ENCODE data around the gene DDX24. TPM values are rescaled to one million over a fixed set of nuclear protein-coding genes. Genes with fewer than 3 reads are reported as not detected.
A peak's percentile ranks its signal among the peaks of the same experiment; 100 is the strongest.

The DDX24 gene
- total RNA-seq, 2 experiments from 2014 or later = 81.5 to 172 TPM

GRCh38 chr14:94079891-94080620, 946 bp downstream of the DDX24 start:
- Histone ChIP-seq H3K4me3 (ENCODE audit: low read depth, low read length, poor library complexity, severe bottlenecking) (peak overlapping the region; percentile 91), H3K36me3 (ENCODE audit: insufficient read depth, low read length) (peaks cover 44% of the 10 kb centered on the region), H3K9me3 (ENCODE audit: low read length) (peaks cover 11% of the 10 kb centered on the region), H2AFZ (ENCODE audit: low read length) (peak overlapping the region; percentile 97; the same call in 1 of the 2 replicates), H3K9me2 (ENCODE audit: insufficient read depth, low read length) (peaks cover 5% of the 10 kb centered on the region; the same call in 1 of the 2 replicates), H3K27ac (ENCODE audit: low read depth, low read length, poor library complexity, severe bottlenecking) (peak overlapping the region; percentile 50), H3K4me1 (ENCODE audit: insufficient read depth, low read length, poor library complexity, severe bottlenecking) (peaks cover 38% of the 10 kb centered on the region), H4K20me1 (ENCODE audit: insufficient read depth, low read length) (peaks cover 12% of the 10 kb centered on the region; the same call in 1 of the 2 replicates), H3K4me2 (ENCODE audit: low read length) (peak overlapping the region; percentile 79), H3K79me2 (ENCODE audit: insufficient read depth, low read depth, low read length) (peaks cover 67% of the 10 kb centered on the region)
- no peak for TF ChIP-seq EZH2phosphoT487 (IDR thresholded peaks at IDR 0.05; ENCODE audit: borderline replicate concordance, low read depth, low read length)
- TF ChIP-seq, protein P1, sequence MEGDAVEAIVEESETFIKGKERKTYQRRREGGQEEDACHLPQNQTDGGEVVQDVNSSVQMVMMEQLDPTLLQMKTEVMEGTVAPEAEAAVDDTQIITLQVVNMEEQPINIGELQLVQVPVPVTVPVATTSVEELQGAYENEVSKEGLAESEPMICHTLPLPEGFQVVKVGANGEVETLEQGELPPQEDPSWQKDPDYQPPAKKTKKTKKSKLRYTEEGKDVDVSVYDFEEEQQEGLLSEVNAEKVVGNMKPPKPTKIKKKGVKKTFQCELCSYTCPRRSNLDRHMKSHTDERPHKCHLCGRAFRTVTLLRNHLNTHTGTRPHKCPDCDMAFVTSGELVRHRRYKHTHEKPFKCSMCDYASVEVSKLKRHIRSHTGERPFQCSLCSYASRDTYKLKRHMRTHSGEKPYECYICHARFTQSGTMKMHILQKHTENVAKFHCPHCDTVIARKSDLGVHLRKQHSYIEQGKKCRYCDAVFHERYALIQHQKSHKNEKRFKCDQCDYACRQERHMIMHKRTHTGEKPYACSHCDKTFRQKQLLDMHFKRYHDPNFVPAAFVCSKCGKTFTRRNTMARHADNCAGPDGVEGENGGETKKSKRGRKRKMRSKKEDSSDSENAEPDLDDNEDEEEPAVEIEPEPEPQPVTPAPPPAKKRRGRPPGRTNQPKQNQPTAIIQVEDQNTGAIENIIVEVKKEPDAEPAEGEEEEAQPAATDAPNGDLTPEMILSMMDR (conservative IDR thresholded peaks at IDR 0.05; ENCODE audit: low read length) = no peak
- intact Hi-C loops (cut with micrococcal nuclease; ENCODE audit: unreplicated experiment) = loop anchor here (2.0 to 5.0 kb wide), 2 partner anchors 47 to 57 kb away; partner anchors contain the start of gene IFI27L2
- POLR2A ChIA-PET = interaction anchor here (0.7 to 1.9 kb wide), 5 partner anchors 12 to 220 kb away, joined by 3 to 5 read pairs (median 4); no protein-coding TSS in a partner anchor
- CTCF ChIA-PET (ENCODE audit: unreplicated experiment) = no interaction called here
- DNase-seq (ENCODE audit: low spot score) = no peak
- no TSS peak for BruUV-seq (replicated peaks)

DNA sequence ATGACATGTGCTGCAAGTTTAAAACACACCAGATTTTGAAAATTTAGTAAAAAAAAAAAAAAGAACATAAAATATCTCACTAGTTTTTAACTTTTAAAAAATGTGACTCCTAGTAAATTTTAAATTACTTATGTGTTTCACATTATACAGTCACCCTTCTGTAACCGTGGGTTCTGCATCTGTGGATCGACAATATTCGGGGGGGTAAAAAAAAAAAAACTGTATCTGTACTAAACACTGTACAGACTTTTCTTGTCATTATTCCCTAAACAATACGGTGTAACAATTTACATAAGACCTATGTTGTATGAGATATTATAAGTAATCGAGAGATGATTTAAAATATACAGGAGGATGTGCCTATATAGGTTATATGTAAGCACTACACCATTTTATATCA, 3.2 kb downstream of the DDX24 start:
- H3K4me1 ChIP-seq (ENCODE audit: insufficient read depth, low read length, poor library complexity, severe bottlenecking) = peaks cover 38% of the 10 kb centered on the region
- TF ChIP-seq, protein P1 (conservative IDR thresholded peaks at IDR 0.05; ENCODE audit: low read length) = no peak
- TF ChIP-seq EZH2phosphoT487 (IDR thresholded peaks at IDR 0.05; ENCODE audit: borderline replicate concordance, low read depth, low read length) = no peak
- H3K9me3 ChIP-seq (ENCODE audit: low read length) = peaks cover 23% of the 10 kb centered on the region
- peaks cover 89% of the 10 kb centered on the region for H3K79me2 ChIP-seq (ENCODE audit: insufficient read depth, low read depth, low read length)
- no TSS peak for BruUV-seq (replicated peaks)
- peaks cover 55% of the 10 kb centered on the region for H3K36me3 ChIP-seq (ENCODE audit: insufficient read depth, low read length)
- peaks cover 2% of the 10 kb centered on the region; the same call in 1 of the 2 replicates for H3K9me2 ChIP-seq (ENCODE audit: insufficient read depth, low read length)
- ChIA-PET CTCF (ENCODE audit: unreplicated experiment) (no interaction called here), POLR2A (interaction anchor here (0.9 to 1.5 kb wide), 2 partner anchors 13 to 14 kb away, joined by 3 to 5 read pairs; no protein-coding TSS in a partner anchor)
- peak overlapping the region; percentile 33 for H3K4me3 ChIP-seq (ENCODE audit: low read depth, low read length, poor library complexity, severe bottlenecking)
- DNase-seq (ENCODE audit: low spot score) = no peak
- intact Hi-C loops (cut with micrococcal nuclease; ENCODE audit: unreplicated experiment) = no loop called here
- no peak overlapping the region for H3K27ac ChIP-seq (ENCODE audit: low read depth, low read length, poor library complexity, severe bottlenecking)
- H4K20me1 ChIP-seq (ENCODE audit: insufficient read depth, low read length) = peaks cover 12% of the 10 kb centered on the region; the same call in 1 of the 2 replicates
- no peak overlapping the region for H2AFZ ChIP-seq (ENCODE audit: low read length)
- H3K4me2 ChIP-seq (ENCODE audit: low read length) = peak overlapping the region; percentile 79

Measured in OCI-LY7 (cell line).